ENCODE results near the gene DUS1L.

The DUS1L gene

GRCh38 chr17:82019690-82020571 is 45.7 kb downstream of the DUS1L start:
- DNase-seq (peak; percentile 86), ATAC-seq (no peak)
- Mint-ChIP-seq H3K9me3 (no peaks in the 10 kb centered on the region), H3K27me3 (no peaks in the 10 kb centered on the region), H3K36me3 (ENCODE audit: low read depth) (peaks cover 4% of the 10 kb centered on the region), H3K4me1 (peaks cover 13% of the 10 kb centered on the region), H3K27ac (no peak overlapping the region), H3K4me3 (no peak overlapping the region)

DNA sequence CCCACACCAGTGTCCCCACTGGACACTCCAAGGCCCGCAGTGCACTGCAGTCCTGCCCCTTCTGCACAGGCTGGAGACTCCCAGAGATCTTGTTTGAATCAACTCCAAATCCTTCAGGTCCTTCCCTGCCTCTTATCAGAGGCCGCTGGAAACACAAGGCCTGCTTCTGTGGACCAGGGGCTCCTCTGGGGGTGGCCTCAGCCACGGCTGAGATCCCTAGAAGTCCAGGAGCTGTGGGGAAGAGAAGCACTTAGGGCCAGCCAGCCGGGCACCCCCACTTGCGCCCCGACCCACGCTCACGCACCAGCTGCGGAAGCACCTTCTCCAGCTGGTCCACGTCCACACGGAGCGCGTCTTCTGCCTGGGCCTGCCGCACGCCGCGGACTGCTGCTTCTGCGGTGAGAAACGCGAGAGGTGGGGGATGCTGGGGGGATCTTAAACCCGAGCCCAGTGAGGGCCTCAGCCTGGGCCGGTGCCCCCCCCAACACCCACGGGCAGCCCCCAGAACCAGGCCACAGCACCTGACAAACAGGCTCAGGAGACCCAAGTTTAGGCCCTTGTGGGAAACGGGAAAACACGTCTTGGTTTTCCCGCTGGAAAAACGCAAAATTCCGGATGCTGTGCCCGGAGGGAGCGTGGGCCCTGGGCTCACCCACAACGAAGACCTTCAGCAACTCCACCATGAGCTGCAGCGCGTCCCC is 46.5 kb downstream of the DUS1L start:
- Mint-ChIP-seq H3K27ac (no peak overlapping the region), H3K36me3 (ENCODE audit: low read depth) (peaks cover 4% of the 10 kb centered on the region), H3K9me3 (no peaks in the 10 kb centered on the region), H3K4me1 (peaks cover 12% of the 10 kb centered on the region), H3K27me3 (no peaks in the 10 kb centered on the region), H3K4me3 (no peak overlapping the region)
- ATAC-seq = no peak
- no peak for DNase-seq

DNA sequence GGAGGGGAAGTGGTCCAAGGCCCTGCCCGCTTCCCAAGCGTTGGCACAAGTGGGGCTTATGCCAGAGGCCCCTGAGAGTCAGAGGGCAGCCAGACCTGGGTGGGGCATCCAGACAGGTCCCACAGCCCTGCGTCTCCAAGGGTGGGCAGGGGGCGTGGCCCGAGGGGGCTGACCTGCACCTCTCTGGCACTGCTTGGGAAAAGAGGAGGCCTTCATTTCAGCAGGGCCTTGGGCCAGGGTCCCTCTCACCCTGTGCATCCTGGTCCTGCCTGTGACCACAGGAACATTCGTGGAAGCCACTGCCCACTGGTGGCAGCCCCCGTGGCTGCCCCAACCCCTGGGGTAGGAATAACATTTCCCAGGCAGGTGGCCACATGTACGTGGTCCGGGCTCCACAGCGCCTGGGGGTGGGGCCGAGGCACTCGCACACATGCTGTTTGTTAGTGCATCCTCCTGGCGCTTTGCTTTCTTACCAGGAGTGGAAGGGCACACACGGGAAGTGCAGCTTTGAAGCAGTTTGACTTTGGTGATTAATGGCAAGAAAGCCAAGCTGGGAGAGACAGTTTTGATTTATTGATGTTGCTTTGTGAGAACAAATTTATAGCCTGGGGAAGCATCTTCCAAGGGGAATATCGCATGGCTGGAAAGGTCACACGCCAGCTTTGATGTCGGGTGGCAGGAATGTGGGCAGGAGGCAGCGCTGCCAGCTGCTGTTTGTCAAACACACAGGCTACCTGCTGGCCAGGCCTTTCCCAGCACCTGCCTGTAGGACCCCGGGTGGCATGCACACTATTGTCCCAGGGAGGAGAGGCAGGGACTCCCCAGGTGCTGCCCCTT is 47.2 kb downstream of the DUS1L start:
- ATAC-seq (no peak), DNase-seq (no peak)
- Mint-ChIP-seq H3K36me3 (ENCODE audit: low read depth) (peaks cover 4% of the 10 kb centered on the region), H3K27me3 (no peaks in the 10 kb centered on the region), H3K27ac (no peak overlapping the region), H3K9me3 (no peaks in the 10 kb centered on the region), H3K4me1 (peaks cover 7% of the 10 kb centered on the region), H3K4me3 (no peak overlapping the region)

DNA sequence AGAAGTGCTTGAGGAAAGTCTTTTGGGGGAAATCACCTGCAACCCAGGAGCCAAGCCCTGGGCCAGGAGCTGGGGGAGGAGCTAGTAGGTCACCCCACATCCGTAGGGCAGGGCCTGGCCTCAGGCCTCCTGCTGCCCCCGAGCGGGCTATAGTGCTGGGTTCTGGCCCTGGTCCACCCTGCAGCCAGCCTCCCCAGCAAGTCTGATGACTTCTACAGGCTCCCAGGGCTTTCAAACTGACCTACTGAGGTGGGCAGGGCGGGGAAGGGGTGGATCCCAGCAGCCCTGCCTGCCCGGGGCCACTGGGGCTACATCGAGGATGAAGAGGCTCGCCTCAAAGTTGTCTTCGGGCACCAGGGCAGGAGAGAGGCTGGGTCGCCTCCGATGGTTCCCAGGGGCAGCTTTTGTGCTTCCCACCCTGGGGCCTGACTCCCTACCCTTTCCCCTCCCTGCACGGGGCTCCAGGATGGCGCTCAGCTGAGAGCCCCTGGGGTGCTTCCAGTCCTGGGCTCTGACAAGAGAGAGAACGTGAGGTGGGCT is 47.9 kb downstream of the DUS1L start:
- Mint-ChIP-seq H3K27ac (no peak overlapping the region), H3K36me3 (ENCODE audit: low read depth) (peaks cover 4% of the 10 kb centered on the region), H3K27me3 (no peaks in the 10 kb centered on the region), H3K4me3 (no peak overlapping the region), H3K9me3 (no peaks in the 10 kb centered on the region), H3K4me1 (peaks cover 7% of the 10 kb centered on the region)
- no peak for ATAC-seq
- DNase-seq = no peak

DNA sequence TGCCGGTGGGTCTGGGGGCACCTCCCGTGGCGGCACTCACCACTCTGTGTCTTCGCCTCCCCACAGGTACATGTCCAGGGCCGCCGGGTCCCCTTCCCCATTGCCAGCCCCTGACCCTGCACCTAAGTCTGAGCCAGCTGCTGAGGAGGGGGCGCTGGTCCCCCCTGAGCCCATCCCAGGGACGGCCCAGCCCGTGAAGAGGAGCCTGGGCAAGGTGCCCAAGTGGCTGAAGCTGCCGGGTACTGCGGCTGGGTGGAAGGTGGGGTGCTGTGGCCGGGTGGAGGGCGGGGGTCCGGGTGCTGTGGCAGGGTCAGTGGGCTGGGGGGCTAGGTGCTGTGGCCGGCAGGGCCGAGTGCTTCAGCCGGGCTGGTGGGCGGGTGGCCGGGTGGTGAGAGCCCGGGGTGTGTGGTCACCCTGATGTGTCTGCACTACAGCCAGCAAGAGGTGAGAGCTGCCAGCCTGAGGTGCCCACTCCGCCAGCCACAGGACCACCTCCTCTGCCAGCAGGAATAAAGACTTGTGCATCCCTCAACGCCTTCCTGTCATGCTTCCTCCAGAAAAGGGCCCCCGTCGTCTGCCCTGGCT is 48.6 kb downstream of the DUS1L start:
- Mint-ChIP-seq H3K9me3 (no peaks in the 10 kb centered on the region), H3K36me3 (ENCODE audit: low read depth) (peaks cover 4% of the 10 kb centered on the region), H3K27ac (no peak overlapping the region), H3K4me1 (peaks cover 7% of the 10 kb centered on the region), H3K27me3 (no peaks in the 10 kb centered on the region), H3K4me3 (no peak overlapping the region)
- DNase-seq (no peak), ATAC-seq (no peak)

- no peaks in the 10 kb centered on the region for H3K27me3 Mint-ChIP-seq
- no peak overlapping the region for H3K27ac Mint-ChIP-seq
- no peak overlapping the region for H3K4me3 Mint-ChIP-seq
- DNase-seq = no peak
- ATAC-seq = no peak
- H3K9me3 Mint-ChIP-seq = no peaks in the 10 kb centered on the region
- H3K4me1 Mint-ChIP-seq = peaks cover 3% of the 10 kb centered on the region
- H3K36me3 Mint-ChIP-seq (ENCODE audit: low read depth) = peaks cover 4% of the 10 kb centered on the region
These were observed 49.3 kb downstream of the DUS1L start for GRCh38 chr17:82016061-82016874.

DNA sequence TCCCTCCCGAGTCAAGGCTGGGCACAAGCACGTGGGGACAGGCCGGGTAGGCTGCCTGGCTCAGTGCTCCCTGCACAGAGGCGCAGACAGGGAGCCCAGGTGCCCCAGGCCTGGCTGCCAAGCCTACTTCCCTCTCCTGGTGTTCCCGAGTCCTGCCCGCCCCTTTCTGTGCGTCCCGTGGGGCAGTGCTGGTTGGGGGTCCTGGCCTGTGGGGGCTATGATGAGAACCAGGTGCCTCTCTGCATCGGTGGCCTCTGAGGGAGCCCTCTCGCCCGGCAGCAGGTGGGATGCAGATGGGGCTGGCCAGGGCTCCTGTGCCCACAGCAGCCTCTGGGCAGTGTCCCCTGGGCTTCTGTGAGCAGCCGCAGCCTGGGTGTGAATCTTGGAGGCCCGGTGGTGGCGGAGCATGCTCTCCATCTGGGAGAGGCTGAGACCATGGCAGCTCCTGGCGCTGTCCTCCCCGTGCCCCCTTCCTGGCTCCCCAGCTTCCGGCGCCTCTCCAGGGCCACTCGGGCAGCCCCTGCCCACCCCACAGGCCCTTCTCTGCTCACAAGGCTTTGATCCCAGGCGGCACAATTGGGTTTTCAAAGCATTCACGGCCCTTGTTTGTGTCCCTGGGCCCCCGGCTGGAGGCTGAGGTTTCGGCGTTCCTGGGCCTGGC is 50.2 kb downstream of the DUS1L start:
- no peaks in the 10 kb centered on the region for H3K4me1 Mint-ChIP-seq
- DNase-seq = no peak
- no peak for ATAC-seq
- H3K4me3 Mint-ChIP-seq = no peak overlapping the region
- no peak overlapping the region for H3K27ac Mint-ChIP-seq
- H3K27me3 Mint-ChIP-seq = no peaks in the 10 kb centered on the region
- H3K9me3 Mint-ChIP-seq = no peaks in the 10 kb centered on the region
- peaks cover 4% of the 10 kb centered on the region for H3K36me3 Mint-ChIP-seq (ENCODE audit: low read depth)

GRCh38 chr17:82014971-82015310 is 50.7 kb downstream of the DUS1L start:
- peaks cover 4% of the 10 kb centered on the region for H3K36me3 Mint-ChIP-seq (ENCODE audit: low read depth)
- ATAC-seq (no peak), DNase-seq (no peak)

GRCh38 chr17:82014432-82014831 is 51.2 kb downstream of the DUS1L start:
- Mint-ChIP-seq H3K4me1 (peaks cover 4% of the 10 kb centered on the region), H3K27me3 (no peaks in the 10 kb centered on the region), H3K27ac (no peak overlapping the region), H3K4me3 (no peak overlapping the region), H3K36me3 (ENCODE audit: low read depth) (peaks cover 4% of the 10 kb centered on the region), H3K9me3 (no peaks in the 10 kb centered on the region)
- DNase-seq = no peak
- ATAC-seq = no peak

More at GRCh38 chr17:82014971-82015310, 50.7 kb downstream of the DUS1L start:
- no peaks in the 10 kb centered on the region for H3K27me3 Mint-ChIP-seq
- H3K27ac Mint-ChIP-seq = no peak overlapping the region
- no peaks in the 10 kb centered on the region for H3K9me3 Mint-ChIP-seq
- H3K4me1 Mint-ChIP-seq = no peaks in the 10 kb centered on the region
- no peak overlapping the region for H3K4me3 Mint-ChIP-seq

- ATAC-seq = no peak
These were observed 51.8 kb downstream of the DUS1L start for GRCh38 chr17:82013772-82014321.

GRCh38 chr17:82013341-82013740 is 52.3 kb downstream of the DUS1L start:
- ATAC-seq (no peak), DNase-seq (no peak)
- peaks cover 4% of the 10 kb centered on the region for H3K4me1 Mint-ChIP-seq
- H3K27ac Mint-ChIP-seq = no peak overlapping the region
- H3K27me3 Mint-ChIP-seq = no peaks in the 10 kb centered on the region
- H3K9me3 Mint-ChIP-seq = no peaks in the 10 kb centered on the region
- no peak overlapping the region for H3K4me3 Mint-ChIP-seq
- no peaks in the 10 kb centered on the region for H3K36me3 Mint-ChIP-seq (ENCODE audit: low read depth)

More at GRCh38 chr17:82013772-82014321, 51.8 kb downstream of the DUS1L start:
- H3K27me3 Mint-ChIP-seq = no peaks in the 10 kb centered on the region
- H3K36me3 Mint-ChIP-seq (ENCODE audit: low read depth) = peaks cover 4% of the 10 kb centered on the region
- H3K27ac Mint-ChIP-seq = no peak overlapping the region
- H3K4me1 Mint-ChIP-seq = peaks cover 4% of the 10 kb centered on the region
- no peak for DNase-seq
- no peak overlapping the region for H3K4me3 Mint-ChIP-seq
- no peaks in the 10 kb centered on the region for H3K9me3 Mint-ChIP-seq

DNA sequence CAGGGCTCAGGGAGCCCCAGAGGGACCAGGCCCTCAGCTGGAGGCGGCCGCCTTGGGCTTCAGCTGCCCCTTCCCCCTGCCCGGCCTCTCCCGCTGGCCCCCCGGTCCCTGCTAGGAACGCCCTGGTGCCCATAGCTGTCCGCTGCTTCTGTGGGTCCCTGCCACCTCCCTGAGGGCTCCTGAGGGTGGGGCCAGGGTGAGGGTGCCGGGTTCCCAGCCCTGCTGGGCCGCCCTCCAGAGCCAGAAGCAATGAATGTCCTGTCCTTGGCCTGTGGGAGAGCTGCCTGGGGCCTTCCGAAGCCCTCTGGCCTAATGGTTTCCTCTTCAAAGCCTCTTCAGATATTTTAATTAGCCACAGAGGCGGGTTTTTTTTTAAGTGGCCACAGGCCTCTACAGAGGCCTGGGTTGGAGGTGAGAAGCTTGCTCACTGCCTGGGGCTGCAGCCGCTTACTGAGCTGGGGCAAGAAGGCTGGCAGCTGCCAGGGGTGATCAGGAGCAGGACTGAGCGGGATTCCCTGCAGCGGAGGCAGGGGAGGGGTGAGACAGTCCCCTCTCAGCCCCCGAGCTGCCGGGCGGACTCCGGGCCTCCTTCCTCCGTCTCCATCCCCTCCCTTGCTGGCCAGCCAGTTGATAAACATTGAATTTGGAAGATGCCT is 52.8 kb downstream of the DUS1L start:
- H3K27ac Mint-ChIP-seq = no peak overlapping the region
- no peaks in the 10 kb centered on the region for H3K9me3 Mint-ChIP-seq
- no peaks in the 10 kb centered on the region for H3K27me3 Mint-ChIP-seq
- H3K4me3 Mint-ChIP-seq = no peak overlapping the region
- ATAC-seq (no peak), DNase-seq (no peak)
- peaks cover 4% of the 10 kb centered on the region for H3K4me1 Mint-ChIP-seq
- H3K36me3 Mint-ChIP-seq (ENCODE audit: low read depth) = no peaks in the 10 kb centered on the region
